Astrocyte (in vitro differentiated cells and primary cell): ENCODE measurements around the gene DGKG.

Experiments used
- EZH2 ChIP-seq: IDR thresholded peaks from 2 replicates; pipeline ENCODE4 v1.6.1; 2012; ENCODE audit warnings: mild to moderate bottlenecking, low read length, inconsistent platforms; ENCODE audit not compliant: insufficient read depth
- TF ChIP-seq, protein P1 (sequence below): IDR thresholded peaks from 2 replicates; pipeline ENCODE4 v1.5.1; 2011; ENCODE audit warnings: low read depth, mild to moderate bottlenecking, inconsistent platforms, low read length, moderate library complexity; ENCODE audit not compliant: insufficient read depth

DNA sequence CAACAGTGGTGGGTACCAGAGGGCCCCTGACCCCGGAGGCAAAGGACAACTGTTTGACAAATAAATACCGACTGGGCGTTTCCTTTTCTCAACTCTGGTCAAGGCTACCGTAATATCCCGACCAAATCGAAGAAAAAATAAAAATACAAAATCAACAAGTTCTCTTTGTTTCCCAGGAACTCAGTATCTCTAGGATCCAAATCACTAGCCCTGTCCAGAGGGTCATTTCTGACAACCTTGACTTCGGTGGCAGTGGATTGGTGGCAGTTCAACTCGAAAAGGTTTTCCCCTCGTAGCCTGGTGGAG lies 456 bp upstream of the DGKG start:
- TF ChIP-seq, protein P1, sequence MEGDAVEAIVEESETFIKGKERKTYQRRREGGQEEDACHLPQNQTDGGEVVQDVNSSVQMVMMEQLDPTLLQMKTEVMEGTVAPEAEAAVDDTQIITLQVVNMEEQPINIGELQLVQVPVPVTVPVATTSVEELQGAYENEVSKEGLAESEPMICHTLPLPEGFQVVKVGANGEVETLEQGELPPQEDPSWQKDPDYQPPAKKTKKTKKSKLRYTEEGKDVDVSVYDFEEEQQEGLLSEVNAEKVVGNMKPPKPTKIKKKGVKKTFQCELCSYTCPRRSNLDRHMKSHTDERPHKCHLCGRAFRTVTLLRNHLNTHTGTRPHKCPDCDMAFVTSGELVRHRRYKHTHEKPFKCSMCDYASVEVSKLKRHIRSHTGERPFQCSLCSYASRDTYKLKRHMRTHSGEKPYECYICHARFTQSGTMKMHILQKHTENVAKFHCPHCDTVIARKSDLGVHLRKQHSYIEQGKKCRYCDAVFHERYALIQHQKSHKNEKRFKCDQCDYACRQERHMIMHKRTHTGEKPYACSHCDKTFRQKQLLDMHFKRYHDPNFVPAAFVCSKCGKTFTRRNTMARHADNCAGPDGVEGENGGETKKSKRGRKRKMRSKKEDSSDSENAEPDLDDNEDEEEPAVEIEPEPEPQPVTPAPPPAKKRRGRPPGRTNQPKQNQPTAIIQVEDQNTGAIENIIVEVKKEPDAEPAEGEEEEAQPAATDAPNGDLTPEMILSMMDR = no peak
- TF ChIP-seq EZH2 = no peak
